CD4-positive, CD25-positive, alpha-beta regulatory T cell (primary cell): Measurements from ENCODE around the gene NOTCH2. TPM values are rescaled to one million over a fixed set of nuclear protein-coding genes. Genes with fewer than 3 reads are reported as not detected.

ENCODE experiments used
- ATAC-seq, 2 donors: fragments of 150-1000 bp; cut with Tn5 transposase; one replicate each; pipeline ENCODE4 v1.10.0; 2021; ENCODE audit warnings: low read depth in 2 of 2, moderate number of reproducible peaks in 2 of 2, moderate library complexity in 1 of 2
- DNase-seq, 3 donors: peaks; one replicate each; pipeline versions ENCODE4 v3.0.0 to v3.0.0-alpha.2; 2012 to 2022; ENCODE audit warnings: mixed read lengths in 1 of 3
- H3K27ac ChIP-seq: one replicate; pipeline ENCODE4 v1.7.0; 2013; ENCODE audit warnings: mild to moderate bottlenecking, low read length; ENCODE audit not compliant: insufficient read depth, poor library complexity, severe bottlenecking
- H3K27me3 ChIP-seq: one replicate; pipeline ENCODE4 v1.7.0; 2013; ENCODE audit warnings: low read length; ENCODE audit not compliant: control insufficient read depth, insufficient read depth
- H3K36me3 ChIP-seq: one replicate; pipeline ENCODE4 v1.7.0; 2013; ENCODE audit warnings: mild to moderate bottlenecking, low read length, moderate library complexity; ENCODE audit not compliant: control insufficient read depth, insufficient read depth
- H3K4me1 ChIP-seq: 2 replicates; pipeline ENCODE4 v1.7.0; 2013; ENCODE audit warnings: mild to moderate bottlenecking, low read length; ENCODE audit not compliant: insufficient read depth, control insufficient read depth, poor library complexity, severe bottlenecking
- H3K4me3 ChIP-seq: one replicate; pipeline ENCODE4 v1.7.0; 2013; ENCODE audit warnings: low read depth, mild to moderate bottlenecking, low read length, moderate library complexity
- H3K9me3 ChIP-seq, 2 experiments: 1 replicate in 1 of 2; 2 replicates in 1 of 2; pipeline ENCODE4 v1.7.0; 2013; ENCODE audit warnings: low read length in 2 of 2, mild to moderate bottlenecking in 1 of 2, moderate library complexity in 1 of 2; ENCODE audit not compliant: control insufficient read depth in 2 of 2
- H3K27ac Mint-ChIP-seq, 3 donors: one replicate each; pipeline ENCODE4 v1.8.0; 2020 to 2022; ENCODE audit warnings: mild to moderate bottlenecking in 3 of 3, mixed read lengths in 3 of 3, moderate library complexity in 2 of 3
- H3K27me3 Mint-ChIP-seq: one replicate; pipeline ENCODE4 v1.8.0; 2022; ENCODE audit warnings: mild to moderate bottlenecking, mixed read lengths
- H3K36me3 Mint-ChIP-seq: one replicate; pipeline ENCODE4 v1.8.0; 2020; ENCODE audit warnings: mixed read lengths
- H3K4me1 Mint-ChIP-seq, 4 donors: one replicate each; pipeline ENCODE4 v1.8.0; 2020 to 2022; ENCODE audit warnings: mixed read lengths in 4 of 4, mild to moderate bottlenecking in 1 of 4
- H3K4me3 Mint-ChIP-seq, 4 donors: one replicate each; pipeline ENCODE4 v1.8.0; 2020 to 2022; ENCODE audit warnings: mild to moderate bottlenecking in 4 of 4, mixed read lengths in 4 of 4, moderate library complexity in 3 of 4
- H3K9me3 Mint-ChIP-seq, 7 donors: one replicate each; pipeline ENCODE4 v1.8.0; 2020 to 2022; ENCODE audit warnings: mixed read lengths in 7 of 7, mild to moderate bottlenecking in 3 of 7, moderate library complexity in 2 of 7
- polyA plus RNA-seq, 4 donors: library from polyadenylated mRNA; unstranded; fragments of 300-500 nt; fragmentation: Illumina TruSeq; gene quantifications; one replicate each; pipeline ENCODE4 v1.2.3, GENCODE V29; 2021
- total RNA-seq: library from RNA; stranded (reverse); gene quantifications from one replicate; pipeline ENCODE4 v1.2.3, GENCODE V29; 2022

NOTCH2 gene
- total and polyA plus RNA-seq, 5 donors from 2014 or later = 13.9 to 54.2 (median 20.6) TPM

- peaks cover 7% of the 10 kb centered on the region for H3K36me3 Mint-ChIP-seq
- Histone ChIP-seq H3K4me3 (no peak overlapping the region), H3K36me3 (no peaks in the 10 kb centered on the region), H3K4me1 (no peaks in the 10 kb centered on the region), H3K27ac (no peak overlapping the region), H3K9me3 (peaks cover 0 to 5% of the 10 kb centered on the region in 2 experiments), H3K27me3 (peaks cover 23% of the 10 kb centered on the region)
- peaks cover 29% of the 10 kb centered on the region for H3K27me3 Mint-ChIP-seq
- ATAC-seq (no peak), DNase-seq (no peak)
- H3K27ac Mint-ChIP-seq = no peak overlapping the region
- H3K9me3 Mint-ChIP-seq = peaks cover 1 to 14% (median 5%) of the 10 kb centered on the region in 7 donors
- no peaks in the 10 kb centered on the region for H3K4me1 Mint-ChIP-seq
- no peak overlapping the region for H3K4me3 Mint-ChIP-seq
Observed at GRCh38 chr1:119884711-119885110, 184.8 kb downstream of the NOTCH2 start.

GRCh38 chr1:119883826-119884225 lies 185.6 kb downstream of the NOTCH2 start:
- Mint-ChIP-seq H3K4me1 (no peaks in the 10 kb centered on the region), H3K9me3 (peaks cover under 1 to 8% (median 5%) of the 10 kb centered on the region in 7 donors), H3K4me3 (no peak overlapping the region), H3K36me3 (peaks cover 5% of the 10 kb centered on the region), H3K27ac (no peak overlapping the region), H3K27me3 (peaks cover 26% of the 10 kb centered on the region)
- Histone ChIP-seq H3K9me3 (peaks cover 0 to 3% of the 10 kb centered on the region in 2 experiments), H3K27ac (no peak overlapping the region), H3K36me3 (no peaks in the 10 kb centered on the region), H3K4me3 (no peak overlapping the region), H3K27me3 (peaks cover 25% of the 10 kb centered on the region), H3K4me1 (no peaks in the 10 kb centered on the region)
- ATAC-seq (no peak), DNase-seq (no peak)

GRCh38 chr1:119882132-119883049 lies 187.1 kb downstream of the NOTCH2 start:
- Histone ChIP-seq H3K4me3 (no peak overlapping the region), H3K27ac (no peak overlapping the region), H3K9me3 (no peaks in the 10 kb centered on the region), H3K27me3 (peaks cover 23% of the 10 kb centered on the region), H3K4me1 (no peaks in the 10 kb centered on the region), H3K36me3 (no peaks in the 10 kb centered on the region)
- no peaks in the 10 kb centered on the region for H3K4me1 Mint-ChIP-seq
- peaks cover 0 to 5% (median 0%) of the 10 kb centered on the region in 7 donors for H3K9me3 Mint-ChIP-seq
- no peaks in the 10 kb centered on the region for H3K36me3 Mint-ChIP-seq
- DNase-seq (no peak), ATAC-seq (no peak)
- no peak overlapping the region for H3K4me3 Mint-ChIP-seq
- peaks cover 12% of the 10 kb centered on the region for H3K27me3 Mint-ChIP-seq
- no peak overlapping the region for H3K27ac Mint-ChIP-seq

- no peak overlapping the region for H3K4me3 ChIP-seq
- H3K9me3 ChIP-seq = no peaks in the 10 kb centered on the region
- no peaks in the 10 kb centered on the region for H3K36me3 Mint-ChIP-seq
- H3K9me3 Mint-ChIP-seq = peaks cover 0 to 5% (median 0%) of the 10 kb centered on the region in 7 donors
- H3K4me3 Mint-ChIP-seq = no peak overlapping the region
- no peaks in the 10 kb centered on the region for H3K4me1 ChIP-seq
- DNase-seq (no peak), ATAC-seq (no peak)
- peaks cover 4% of the 10 kb centered on the region for H3K27me3 Mint-ChIP-seq
- no peak overlapping the region for H3K27ac Mint-ChIP-seq
- H3K4me1 Mint-ChIP-seq = no peaks in the 10 kb centered on the region
- no peak overlapping the region for H3K27ac ChIP-seq
- no peaks in the 10 kb centered on the region for H3K36me3 ChIP-seq
- H3K27me3 ChIP-seq = peaks cover 20% of the 10 kb centered on the region
Observed at GRCh38 chr1:119879510-119880434, 189.7 kb downstream of the NOTCH2 start.

GRCh38 chr1:119878171-119878570 lies 191.3 kb downstream of the NOTCH2 start:
- Histone ChIP-seq H3K9me3 (no peaks in the 10 kb centered on the region), H3K4me1 (no peaks in the 10 kb centered on the region), H3K27me3 (peaks cover 16% of the 10 kb centered on the region), H3K4me3 (no peak overlapping the region), H3K27ac (no peak overlapping the region), H3K36me3 (no peaks in the 10 kb centered on the region)
- peaks cover 0 to 6% (median 0%) of the 10 kb centered on the region in 7 donors for H3K9me3 Mint-ChIP-seq
- no peak overlapping the region for H3K4me3 Mint-ChIP-seq
- H3K27me3 Mint-ChIP-seq = peaks cover 14% of the 10 kb centered on the region
- no peaks in the 10 kb centered on the region for H3K4me1 Mint-ChIP-seq
- ATAC-seq (no peak), DNase-seq (no peak)
- H3K36me3 Mint-ChIP-seq = no peaks in the 10 kb centered on the region
- no peak overlapping the region for H3K27ac Mint-ChIP-seq

GRCh38 chr1:119874186-119874585 lies 195.3 kb downstream of the NOTCH2 start:
- Mint-ChIP-seq H3K4me1 (no peaks in the 10 kb centered on the region), H3K27me3 (peaks cover 38% of the 10 kb centered on the region), H3K4me3 (no peak overlapping the region), H3K27ac (no peak overlapping the region), H3K36me3 (no peaks in the 10 kb centered on the region), H3K9me3 (peaks cover 0 to 4% (median 0%) of the 10 kb centered on the region in 7 donors)
- Histone ChIP-seq H3K4me3 (no peak overlapping the region), H3K36me3 (no peaks in the 10 kb centered on the region), H3K9me3 (no peaks in the 10 kb centered on the region), H3K4me1 (no peaks in the 10 kb centered on the region), H3K27ac (no peak overlapping the region), H3K27me3 (peaks cover 4% of the 10 kb centered on the region)
- ATAC-seq = no peak
- DNase-seq = no peak

GRCh38 chr1:119873135-119874015 lies 196.1 kb downstream of the NOTCH2 start:
- no peaks in the 10 kb centered on the region for H3K36me3 Mint-ChIP-seq
- peaks cover 4% of the 10 kb centered on the region for H3K27me3 ChIP-seq
- no peaks in the 10 kb centered on the region for H3K36me3 ChIP-seq
- H3K4me3 ChIP-seq = no peak overlapping the region
- peaks cover 0 to 2% (median 0%) of the 10 kb centered on the region in 7 donors for H3K9me3 Mint-ChIP-seq
- ATAC-seq = no peak
- no peak overlapping the region for H3K27ac ChIP-seq
- no peaks in the 10 kb centered on the region for H3K4me1 ChIP-seq
- H3K27me3 Mint-ChIP-seq = peaks cover 45% of the 10 kb centered on the region
- no peaks in the 10 kb centered on the region for H3K4me1 Mint-ChIP-seq
- H3K27ac Mint-ChIP-seq = no peak overlapping the region
- H3K4me3 Mint-ChIP-seq = no peak overlapping the region
- DNase-seq = no peak
- no peaks in the 10 kb centered on the region for H3K9me3 ChIP-seq
